LNCAP (cell line): ENCODE measurements around the gene MINDY4.

Source experiments
- TF ChIP-seq, protein P1 (sequence below): fragments of 450-650 bp; IDR thresholded peaks from 2 replicates; pipeline ENCODE4 v1.5.1; 2017; ENCODE audit warnings: mild to moderate bottlenecking

The MINDY4 gene

DNA sequence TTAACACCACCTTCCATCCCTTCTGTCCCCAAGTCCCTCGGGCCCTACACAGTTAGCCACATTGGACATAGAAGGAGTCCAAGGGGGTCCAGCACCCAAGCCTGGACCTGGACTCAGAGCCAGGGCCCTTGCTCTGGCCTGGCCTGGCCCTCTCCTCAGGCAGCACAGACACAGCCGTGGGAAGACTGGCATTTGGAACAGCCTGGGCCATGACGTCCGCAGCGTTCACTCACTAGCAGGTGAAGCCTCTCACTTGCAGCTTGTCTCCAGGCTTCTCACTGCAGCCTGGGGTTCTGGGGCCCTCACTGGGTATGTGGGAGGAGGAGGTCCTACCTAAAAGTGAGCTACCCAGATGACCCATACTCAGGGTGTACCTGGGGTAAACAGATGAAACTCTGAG is 106.8 kb downstream of the MINDY4 start:
- TF ChIP-seq, protein P1, sequence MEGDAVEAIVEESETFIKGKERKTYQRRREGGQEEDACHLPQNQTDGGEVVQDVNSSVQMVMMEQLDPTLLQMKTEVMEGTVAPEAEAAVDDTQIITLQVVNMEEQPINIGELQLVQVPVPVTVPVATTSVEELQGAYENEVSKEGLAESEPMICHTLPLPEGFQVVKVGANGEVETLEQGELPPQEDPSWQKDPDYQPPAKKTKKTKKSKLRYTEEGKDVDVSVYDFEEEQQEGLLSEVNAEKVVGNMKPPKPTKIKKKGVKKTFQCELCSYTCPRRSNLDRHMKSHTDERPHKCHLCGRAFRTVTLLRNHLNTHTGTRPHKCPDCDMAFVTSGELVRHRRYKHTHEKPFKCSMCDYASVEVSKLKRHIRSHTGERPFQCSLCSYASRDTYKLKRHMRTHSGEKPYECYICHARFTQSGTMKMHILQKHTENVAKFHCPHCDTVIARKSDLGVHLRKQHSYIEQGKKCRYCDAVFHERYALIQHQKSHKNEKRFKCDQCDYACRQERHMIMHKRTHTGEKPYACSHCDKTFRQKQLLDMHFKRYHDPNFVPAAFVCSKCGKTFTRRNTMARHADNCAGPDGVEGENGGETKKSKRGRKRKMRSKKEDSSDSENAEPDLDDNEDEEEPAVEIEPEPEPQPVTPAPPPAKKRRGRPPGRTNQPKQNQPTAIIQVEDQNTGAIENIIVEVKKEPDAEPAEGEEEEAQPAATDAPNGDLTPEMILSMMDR: no peak

- TF ChIP-seq, protein P1: no peak
Observed at GRCh38 chr7:30879139-30880124, 108.2 kb downstream of the MINDY4 start.

DNA sequence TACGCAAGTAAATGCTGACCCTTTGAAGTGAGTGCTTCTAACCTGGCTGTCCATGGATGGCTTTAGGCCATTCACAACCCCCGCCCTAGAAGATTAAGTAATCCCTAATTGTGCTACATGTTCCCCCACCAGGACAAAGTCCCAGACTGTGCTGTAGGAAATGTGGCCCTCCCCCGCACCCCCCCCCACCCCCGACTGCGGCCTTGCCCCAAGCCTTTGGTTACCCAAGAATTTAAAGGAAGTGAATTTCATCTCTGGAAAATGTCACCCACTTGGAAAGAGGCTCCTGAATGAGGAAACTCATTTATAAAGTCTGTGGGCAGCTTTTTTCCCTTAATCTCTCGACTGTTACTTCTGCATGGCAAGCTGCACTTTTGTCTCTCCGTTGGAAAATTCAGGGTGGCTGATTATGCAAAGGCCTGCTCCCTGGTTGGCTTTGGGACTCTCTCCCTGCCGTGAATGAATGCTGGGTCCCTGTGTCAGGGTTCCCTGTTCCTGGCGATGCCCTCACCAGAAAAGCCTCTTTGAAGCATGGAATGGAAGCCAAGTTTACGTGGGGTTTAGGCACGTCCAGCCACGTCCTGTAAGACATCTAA is 109.0 kb downstream of the MINDY4 start:
- TF ChIP-seq, protein P1: no peak

DNA sequence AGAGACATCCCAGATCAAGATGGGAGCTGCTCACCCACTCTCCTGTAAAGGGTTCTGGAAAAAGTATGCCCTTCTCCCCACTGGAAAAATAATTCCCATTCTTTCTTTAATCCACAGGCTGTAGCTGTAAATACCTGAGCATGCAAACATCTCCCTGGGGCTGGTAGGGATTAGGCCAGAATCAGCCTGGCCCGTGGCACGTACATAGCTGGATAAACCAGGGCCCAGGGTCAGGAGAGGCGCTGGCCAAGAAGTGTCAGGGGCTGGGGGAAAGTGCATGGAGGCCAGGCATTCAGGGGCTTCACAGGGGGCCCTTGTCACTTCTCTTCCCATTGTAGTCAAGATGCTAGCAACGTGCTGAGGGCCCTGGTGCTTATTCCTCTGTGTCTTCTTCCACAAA is 109.7 kb downstream of the MINDY4 start:
- TF ChIP-seq, protein P1: no peak

DNA sequence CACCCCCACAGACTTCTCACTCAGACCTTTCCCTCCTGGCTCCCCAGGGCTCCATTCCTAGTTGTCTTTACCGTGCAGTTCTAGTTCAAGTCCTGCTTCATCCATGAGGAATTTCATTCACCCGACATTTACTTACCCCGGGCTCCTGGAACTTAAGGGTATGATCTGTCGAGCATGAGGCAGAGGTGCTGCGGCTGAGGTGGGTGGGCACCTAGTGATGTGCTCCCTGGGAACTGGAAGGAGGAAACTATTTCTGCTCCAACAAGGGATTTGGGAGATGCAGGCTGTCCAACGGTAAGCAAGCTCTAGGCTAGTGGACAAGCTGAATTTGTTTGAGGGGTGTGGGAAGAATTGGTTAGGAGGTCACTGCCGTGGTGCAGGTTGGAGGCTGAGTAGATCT is 110.2 kb downstream of the MINDY4 start:
- TF ChIP-seq, protein P1: no peak

GRCh38 chr7:30884881-30885280 is 113.7 kb downstream of the MINDY4 start:
- TF ChIP-seq, protein P1: no peak

- TF ChIP-seq, protein P1: no peak
Observed at GRCh38 chr7:30886608-30887011, 115.4 kb downstream of the MINDY4 start.
